GM23248 (cell line): ENCODE data around the gene ZNF865.

ENCODE experiments used
- EZH2 ChIP-seq: fragments of 200-600 bp; sonication (generic); IDR thresholded peaks from 2 replicates; pipeline ENCODE4 v1.6.1; 2018; ENCODE audit warnings: antibody characterized with exemption, mild to moderate bottlenecking; ENCODE audit not compliant: insufficient read depth, poor library complexity, severe bottlenecking
- EZH2phosphoT487 ChIP-seq: fragments of 200-600 bp; sonication (generic); IDR thresholded peaks from 2 replicates; pipeline ENCODE4 v1.6.1; 2018; ENCODE audit warnings: antibody characterized with exemption, moderate library complexity, mild to moderate bottlenecking, low read depth; ENCODE audit not compliant: insufficient read depth

- TF ChIP-seq EZH2 (no peak), EZH2phosphoT487 (no peak)
Observed at GRCh38 chr19:55605207-55605636, 225 bp upstream of the ZNF865 start.
